ENCODE measurements around the gene MICAL2. TPM values are rescaled to one million over a fixed set of nuclear protein-coding genes. Genes with fewer than 3 reads are reported as not detected.

Gene MICAL2
- total RNA-seq, 1 donor from 2014 or later, result 4.4 TPM

GRCh38 chr11:12243486-12243885 lies 133.1 kb downstream of the MICAL2 start:
- Mint-ChIP-seq H3K36me3 (ENCODE audit: unreplicated experiment) (no peaks in the 10 kb centered on the region), H3K4me1 (ENCODE audit: low read depth, unreplicated experiment) (peaks cover 22% of the 10 kb centered on the region), H3K27me3 (ENCODE audit: unreplicated experiment) (peaks cover 5% of the 10 kb centered on the region), H3K27ac (ENCODE audit: unreplicated experiment) (no peak overlapping the region), H3K9me3 (ENCODE audit: unreplicated experiment) (peaks cover 4% of the 10 kb centered on the region), H3K4me3 (ENCODE audit: unreplicated experiment) (no peak overlapping the region)
- TF ChIP-seq CTCF (IDR thresholded peaks at IDR 0.05; ENCODE audit: partially characterized antibody, unreplicated experiment), result no peak
- DNase-seq, result no peak

- Mint-ChIP-seq H3K27me3 (ENCODE audit: unreplicated experiment) (peaks cover 5% of the 10 kb centered on the region), H3K36me3 (ENCODE audit: unreplicated experiment) (no peaks in the 10 kb centered on the region)
These were observed 133.6 kb downstream of the MICAL2 start for GRCh38 chr11:12243911-12244550.

GRCh38 chr11:12245091-12245490 lies 134.7 kb downstream of the MICAL2 start:
- no peak for TF ChIP-seq CTCF (IDR thresholded peaks at IDR 0.05; ENCODE audit: partially characterized antibody, unreplicated experiment)
- Mint-ChIP-seq H3K9me3 (ENCODE audit: unreplicated experiment) (peaks cover 4% of the 10 kb centered on the region), H3K36me3 (ENCODE audit: unreplicated experiment) (no peaks in the 10 kb centered on the region), H3K27ac (ENCODE audit: unreplicated experiment) (no peak overlapping the region), H3K27me3 (ENCODE audit: unreplicated experiment) (peaks cover 5% of the 10 kb centered on the region), H3K4me1 (ENCODE audit: low read depth, unreplicated experiment) (peaks cover 22% of the 10 kb centered on the region), H3K4me3 (ENCODE audit: unreplicated experiment) (no peak overlapping the region)
- no peak for DNase-seq

More at GRCh38 chr11:12243911-12244550, 133.6 kb downstream of the MICAL2 start:
- DNase-seq, result no peak
- H3K4me1 Mint-ChIP-seq (ENCODE audit: low read depth, unreplicated experiment), result peaks cover 22% of the 10 kb centered on the region
- H3K27ac Mint-ChIP-seq (ENCODE audit: unreplicated experiment), result peak overlapping the region; percentile 17
- TF ChIP-seq CTCF (IDR thresholded peaks at IDR 0.05; ENCODE audit: partially characterized antibody, unreplicated experiment), result no peak
- peaks cover 4% of the 10 kb centered on the region for H3K9me3 Mint-ChIP-seq (ENCODE audit: unreplicated experiment)
- H3K4me3 Mint-ChIP-seq (ENCODE audit: unreplicated experiment), result peak overlapping the region; percentile 1

- H3K9me3 Mint-ChIP-seq (ENCODE audit: unreplicated experiment), result peaks cover 4% of the 10 kb centered on the region
- peaks cover 22% of the 10 kb centered on the region for H3K4me1 Mint-ChIP-seq (ENCODE audit: low read depth, unreplicated experiment)
- TF ChIP-seq CTCF (IDR thresholded peaks at IDR 0.05; ENCODE audit: partially characterized antibody, unreplicated experiment), result no peak
- DNase-seq, result no peak
- peak overlapping the region; percentile 33 for H3K27ac Mint-ChIP-seq (ENCODE audit: unreplicated experiment)
- no peak overlapping the region for H3K4me3 Mint-ChIP-seq (ENCODE audit: unreplicated experiment)
- no peaks in the 10 kb centered on the region for H3K36me3 Mint-ChIP-seq (ENCODE audit: unreplicated experiment)
- H3K27me3 Mint-ChIP-seq (ENCODE audit: unreplicated experiment), result peaks cover 5% of the 10 kb centered on the region
These were observed 135.2 kb downstream of the MICAL2 start for GRCh38 chr11:12245549-12246016.

- Mint-ChIP-seq H3K9me3 (ENCODE audit: unreplicated experiment) (peaks cover 4% of the 10 kb centered on the region), H3K4me3 (ENCODE audit: unreplicated experiment) (no peak overlapping the region), H3K36me3 (ENCODE audit: unreplicated experiment) (no peaks in the 10 kb centered on the region), H3K27me3 (ENCODE audit: unreplicated experiment) (peaks cover 2% of the 10 kb centered on the region), H3K27ac (ENCODE audit: unreplicated experiment) (no peak overlapping the region), H3K4me1 (ENCODE audit: low read depth, unreplicated experiment) (peaks cover 22% of the 10 kb centered on the region)
- DNase-seq, result peak; percentile 51
- TF ChIP-seq CTCF (IDR thresholded peaks at IDR 0.05; ENCODE audit: partially characterized antibody, unreplicated experiment), result no peak
These were observed 135.8 kb downstream of the MICAL2 start for GRCh38 chr11:12246147-12246546.

Data from glutamatergic neuron (in vitro differentiated cells).